Measurements from ENCODE around the gene TFAP2C. TPM values are rescaled to one million over a fixed set of nuclear protein-coding genes. Genes with fewer than 3 reads are reported as not detected.

The TFAP2C gene
- total RNA-seq, 2 donors from 2014 or later, result 0.31 to 1.8 TPM

GRCh38 chr20:56601166-56601565 is 27.9 kb upstream of the TFAP2C start:
- no peaks in the 10 kb centered on the region for H3K9me3 Mint-ChIP-seq
- H3K27ac Mint-ChIP-seq, result no peak overlapping the region

GRCh38 chr20:56604673-56605072 is 24.4 kb upstream of the TFAP2C start:
- TF ChIP-seq CTCF (conservative IDR thresholded peaks at IDR 0.05), result no peak
- 81 to 91% methylated on average over 4 to 10 of the region's 10 CpGs for WGBS, 2 experiments (ENCODE audit: insufficient coverage in 1 of 2, insufficient read length in 1 of 2)
- Histone ChIP-seq H3K9ac (ENCODE audit: extremely low read depth, low read length, poor library complexity, severe bottlenecking) (no peak overlapping the region), H3K4me3 (ENCODE audit: low read length) (no peak overlapping the region), H3K36me3 (ENCODE audit: control insufficient read depth, insufficient read depth, low read length) (no peaks in the 10 kb centered on the region), H3K4me1 (ENCODE audit: control insufficient read depth, insufficient read depth, low read length) (peaks cover 5% of the 10 kb centered on the region), H3K27me3 (ENCODE audit: control insufficient read depth, insufficient read depth, low read length, poor library complexity, severe bottlenecking) (no peaks in the 10 kb centered on the region), H3K27ac (ENCODE audit: low read depth, low read length) (no peak overlapping the region), H3K9me3 (ENCODE audit: control insufficient read depth, low read length) (no peaks in the 10 kb centered on the region)
- Mint-ChIP-seq H3K27me3 (ENCODE audit: insufficient read depth) (peaks cover 3% of the 10 kb centered on the region), H3K36me3 (ENCODE audit: low read depth) (no peaks in the 10 kb centered on the region), H3K4me1 (peaks cover 7% of the 10 kb centered on the region), H3K27ac (no peak overlapping the region), H3K4me3 (no peak overlapping the region), H3K9me3 (no peaks in the 10 kb centered on the region)
- no peak for DNase-seq

More at GRCh38 chr20:56601166-56601565, 27.9 kb upstream of the TFAP2C start:
- no peaks in the 10 kb centered on the region for H3K36me3 ChIP-seq (ENCODE audit: control insufficient read depth, insufficient read depth, low read length)
- peaks cover 5% of the 10 kb centered on the region for H3K4me1 Mint-ChIP-seq
- no peak overlapping the region for H3K4me3 Mint-ChIP-seq
- H3K27me3 Mint-ChIP-seq (ENCODE audit: insufficient read depth), result peaks cover 1% of the 10 kb centered on the region
- no peak for TF ChIP-seq CTCF (conservative IDR thresholded peaks at IDR 0.05)
- 90 to 91% methylated on average over 2 of the region's 2 CpGs for WGBS, 2 experiments (ENCODE audit: insufficient coverage in 1 of 2, insufficient read length in 1 of 2)
- H3K9me3 ChIP-seq (ENCODE audit: control insufficient read depth, low read length), result no peaks in the 10 kb centered on the region
- no peaks in the 10 kb centered on the region for H3K27me3 ChIP-seq (ENCODE audit: control insufficient read depth, insufficient read depth, low read length, poor library complexity, severe bottlenecking)
- no peak for DNase-seq
- H3K4me1 ChIP-seq (ENCODE audit: control insufficient read depth, insufficient read depth, low read length), result no peaks in the 10 kb centered on the region
- H3K36me3 Mint-ChIP-seq (ENCODE audit: low read depth), result no peaks in the 10 kb centered on the region
- no peak overlapping the region for H3K27ac ChIP-seq (ENCODE audit: low read depth, low read length)
- H3K9ac ChIP-seq (ENCODE audit: extremely low read depth, low read length, poor library complexity, severe bottlenecking), result no peak overlapping the region
- H3K4me3 ChIP-seq (ENCODE audit: low read length), result no peak overlapping the region

- Mint-ChIP-seq H3K4me3 (no peak overlapping the region), H3K27ac (no peak overlapping the region), H3K4me1 (peaks cover 7% of the 10 kb centered on the region), H3K9me3 (no peaks in the 10 kb centered on the region), H3K27me3 (ENCODE audit: insufficient read depth) (peaks cover 1% of the 10 kb centered on the region), H3K36me3 (ENCODE audit: low read depth) (no peaks in the 10 kb centered on the region)
- Histone ChIP-seq H3K27ac (ENCODE audit: low read depth, low read length) (no peak overlapping the region), H3K9me3 (ENCODE audit: control insufficient read depth, low read length) (no peaks in the 10 kb centered on the region), H3K27me3 (ENCODE audit: control insufficient read depth, insufficient read depth, low read length, poor library complexity, severe bottlenecking) (no peaks in the 10 kb centered on the region), H3K4me1 (ENCODE audit: control insufficient read depth, insufficient read depth, low read length) (peaks cover 5% of the 10 kb centered on the region), H3K9ac (ENCODE audit: extremely low read depth, low read length, poor library complexity, severe bottlenecking) (no peak overlapping the region), H3K4me3 (ENCODE audit: low read length) (no peak overlapping the region), H3K36me3 (ENCODE audit: control insufficient read depth, insufficient read depth, low read length) (no peaks in the 10 kb centered on the region)
- no peak for DNase-seq
- 92 to 97% methylated on average over 5 of the region's 6 CpGs for WGBS, 2 experiments (ENCODE audit: insufficient coverage in 1 of 2, insufficient read length in 1 of 2)
- no peak for TF ChIP-seq CTCF (conservative IDR thresholded peaks at IDR 0.05)
These were observed 23.7 kb upstream of the TFAP2C start for GRCh38 chr20:56605261-56605996.

All from endodermal cell (in vitro differentiated cells).